ENCODE data around the gene C1orf122. TPM values are rescaled to one million over a fixed set of nuclear protein-coding genes. Genes with fewer than 3 reads are reported as not detected.

C1orf122 gene
- total RNA-seq, 2 donors from 2014 or later: 28.3 to 51.4 TPM

DNA sequence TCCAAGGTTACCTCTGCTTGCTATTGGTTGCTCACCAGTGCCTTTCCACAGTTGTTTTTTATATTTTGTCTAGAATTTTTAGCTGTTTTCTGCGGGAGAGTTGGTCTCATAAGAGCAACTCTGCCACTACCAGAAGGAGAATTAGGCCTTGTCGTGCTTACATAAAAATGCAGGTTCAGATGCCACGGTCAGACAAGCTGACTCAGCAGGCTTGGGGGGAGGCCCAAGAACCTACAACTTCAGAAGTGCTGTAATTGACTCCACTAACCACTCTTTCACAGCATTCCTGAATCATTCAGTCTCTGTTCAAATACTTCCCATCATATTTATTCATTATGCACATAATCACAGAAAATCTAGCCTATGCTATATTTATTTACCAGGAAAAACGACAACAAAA, 23.5 kb downstream of the C1orf122 start:
- DNase-seq: no peak
- Histone ChIP-seq H3K4me1 (no peaks in the 10 kb centered on the region), H3K36me3 (peaks cover 12% of the 10 kb centered on the region), H3K4me3 (no peak overlapping the region), H3K9ac (ENCODE audit: low read depth in 2 of 2, low read length in 2 of 2) (no peak overlapping the region), H3K9me3 (no peaks in the 10 kb centered on the region), H3K27me3 (no peaks in the 10 kb centered on the region), H3K27ac (no peak overlapping the region)
- intact Hi-C loops (cut with DNase I): no loop called here
- TF ChIP-seq, protein P1, sequence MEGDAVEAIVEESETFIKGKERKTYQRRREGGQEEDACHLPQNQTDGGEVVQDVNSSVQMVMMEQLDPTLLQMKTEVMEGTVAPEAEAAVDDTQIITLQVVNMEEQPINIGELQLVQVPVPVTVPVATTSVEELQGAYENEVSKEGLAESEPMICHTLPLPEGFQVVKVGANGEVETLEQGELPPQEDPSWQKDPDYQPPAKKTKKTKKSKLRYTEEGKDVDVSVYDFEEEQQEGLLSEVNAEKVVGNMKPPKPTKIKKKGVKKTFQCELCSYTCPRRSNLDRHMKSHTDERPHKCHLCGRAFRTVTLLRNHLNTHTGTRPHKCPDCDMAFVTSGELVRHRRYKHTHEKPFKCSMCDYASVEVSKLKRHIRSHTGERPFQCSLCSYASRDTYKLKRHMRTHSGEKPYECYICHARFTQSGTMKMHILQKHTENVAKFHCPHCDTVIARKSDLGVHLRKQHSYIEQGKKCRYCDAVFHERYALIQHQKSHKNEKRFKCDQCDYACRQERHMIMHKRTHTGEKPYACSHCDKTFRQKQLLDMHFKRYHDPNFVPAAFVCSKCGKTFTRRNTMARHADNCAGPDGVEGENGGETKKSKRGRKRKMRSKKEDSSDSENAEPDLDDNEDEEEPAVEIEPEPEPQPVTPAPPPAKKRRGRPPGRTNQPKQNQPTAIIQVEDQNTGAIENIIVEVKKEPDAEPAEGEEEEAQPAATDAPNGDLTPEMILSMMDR (IDR thresholded peaks at IDR 0.05): no peak

DNA sequence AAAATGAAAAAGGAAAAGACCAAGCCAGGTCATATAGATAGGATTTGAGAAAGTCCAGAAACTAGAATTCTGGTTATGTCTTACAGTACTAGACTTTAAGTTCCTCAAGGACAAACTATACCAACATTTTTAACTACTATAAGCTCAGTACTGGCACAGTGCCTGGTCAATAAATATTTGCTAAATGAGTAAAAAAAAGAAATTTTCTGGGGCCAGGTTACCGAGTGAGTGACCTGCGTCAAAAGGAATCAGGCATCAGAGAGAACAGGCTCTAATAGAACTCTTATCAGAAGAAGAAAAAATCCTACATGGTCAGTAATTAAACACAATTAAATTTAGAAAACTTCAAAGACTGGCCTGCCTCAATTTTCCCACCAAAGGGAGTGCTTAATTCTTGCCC, 24.2 kb downstream of the C1orf122 start:
- no peak for DNase-seq
- Histone ChIP-seq H3K4me3 (no peak overlapping the region), H3K27me3 (no peaks in the 10 kb centered on the region), H3K27ac (no peak overlapping the region), H3K4me1 (no peaks in the 10 kb centered on the region), H3K9me3 (no peaks in the 10 kb centered on the region), H3K36me3 (peaks cover 12% of the 10 kb centered on the region), H3K9ac (ENCODE audit: low read depth in 2 of 2, low read length in 2 of 2) (no peak overlapping the region)
- intact Hi-C loops (cut with DNase I): no loop called here
- TF ChIP-seq, protein P1 (IDR thresholded peaks at IDR 0.05): no peak

DNA sequence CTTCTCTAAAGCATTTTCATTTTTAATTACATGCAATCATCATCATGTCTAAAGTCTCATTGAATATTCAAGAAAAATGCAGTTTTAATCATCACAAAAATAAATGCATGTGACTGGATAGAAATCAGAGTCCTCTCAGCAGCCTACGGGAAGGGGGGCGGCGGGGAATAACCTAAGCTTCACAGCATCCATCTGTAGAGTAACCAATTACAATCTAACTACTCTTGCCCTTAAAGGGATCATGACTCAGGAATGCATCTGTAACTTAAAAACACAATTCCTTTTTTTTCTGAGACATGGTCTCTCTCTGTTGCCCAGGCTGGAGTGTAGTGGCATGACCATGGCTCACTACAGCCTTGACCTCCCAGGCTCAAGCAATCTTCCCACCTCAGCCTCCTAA, 29.2 kb downstream of the C1orf122 start:
- Histone ChIP-seq H3K27me3 (no peaks in the 10 kb centered on the region), H3K9ac (ENCODE audit: low read depth in 2 of 2, low read length in 2 of 2) (no peak overlapping the region), H3K4me1 (no peaks in the 10 kb centered on the region), H3K36me3 (peaks cover 12% of the 10 kb centered on the region), H3K4me3 (no peak overlapping the region), H3K9me3 (no peaks in the 10 kb centered on the region), H3K27ac (no peak overlapping the region)
- TF ChIP-seq, protein P1 (IDR thresholded peaks at IDR 0.05): no peak
- no peak for DNase-seq
- intact Hi-C loops (cut with DNase I): no loop called here

GRCh38 chr1:37839676-37840075, 32.1 kb downstream of the C1orf122 start:
- Histone ChIP-seq H3K27ac (no peak overlapping the region), H3K4me1 (no peaks in the 10 kb centered on the region), H3K9me3 (no peaks in the 10 kb centered on the region), H3K4me3 (no peak overlapping the region), H3K36me3 (peaks cover 9% of the 10 kb centered on the region), H3K9ac (ENCODE audit: low read depth in 2 of 2, low read length in 2 of 2) (no peak overlapping the region), H3K27me3 (no peaks in the 10 kb centered on the region)
- intact Hi-C loops (cut with DNase I): no loop called here
- no peak for DNase-seq
- TF ChIP-seq, protein P1 (IDR thresholded peaks at IDR 0.05): no peak

DNA sequence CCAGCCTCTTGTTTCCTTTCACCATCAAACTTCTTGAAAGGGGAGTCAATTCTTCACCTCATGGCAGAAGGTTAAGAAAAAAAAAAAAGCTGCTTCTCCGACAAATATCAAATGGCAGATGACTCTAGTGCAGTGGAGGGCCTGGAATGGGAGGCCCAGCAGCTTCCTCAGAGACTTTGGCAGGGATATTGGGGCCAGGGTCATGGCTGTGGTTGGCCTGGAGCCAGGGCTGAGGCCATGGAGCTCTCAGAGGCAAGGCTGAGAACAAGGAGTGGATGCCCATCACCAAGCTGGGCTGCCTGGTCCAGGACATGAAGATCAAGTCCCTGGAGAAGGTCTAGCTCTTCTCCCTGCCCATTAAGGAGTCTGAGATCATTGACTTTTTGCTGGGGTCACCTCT, 33.1 kb downstream of the C1orf122 start:
- intact Hi-C loops (cut with DNase I): no loop called here
- no peak for DNase-seq
- no peaks in the 10 kb centered on the region for H3K36me3 ChIP-seq

More for the DNA sequence above, 33.1 kb downstream of the C1orf122 start:
- H3K4me1 ChIP-seq: no peaks in the 10 kb centered on the region
- TF ChIP-seq, protein P1 (IDR thresholded peaks at IDR 0.05): no peak
- H3K27me3 ChIP-seq: no peaks in the 10 kb centered on the region
- H3K4me3 ChIP-seq: no peak overlapping the region
- no peak overlapping the region for H3K27ac ChIP-seq
- H3K9me3 ChIP-seq: no peaks in the 10 kb centered on the region
- H3K9ac ChIP-seq (ENCODE audit: low read depth in 2 of 2, low read length in 2 of 2): no peak overlapping the region

All from colonic mucosa (tissue), 4 donors.